Endothelial cell of hepatic sinusoid (primary cell): ENCODE results near the gene CAT.

Experiments used
- in situ Hi-C: cut with HindIII; loops from 2 replicates; pipeline ENCODE4 v1.10.0; 2017; ENCODE audit warnings: low sequenced_read_pairs

Gene CAT

GRCh38 chr11:34438529-34439507, at the start of gene CAT:
Gene CAT, plus strand, starts transcription at chr11:34438934. Its CDS starts 80 bp downstream, at chr11:34439014.
- in situ Hi-C loops, result no loop called here

GRCh38 chr11:34394771-34395300, 43.9 kb upstream of the CAT start:
- in situ Hi-C loops, result no loop called here

GRCh38 chr11:34395916-34396550, 42.7 kb upstream of the CAT start:
- in situ Hi-C loops, result no loop called here

GRCh38 chr11:34397120-34397519, 41.6 kb upstream of the CAT start:
- in situ Hi-C loops, result no loop called here

GRCh38 chr11:34397811-34398210, 40.9 kb upstream of the CAT start:
- in situ Hi-C loops, result no loop called here

- in situ Hi-C loops, result no loop called here
Observed at GRCh38 chr11:34403431-34403830, 35.3 kb upstream of the CAT start.

GRCh38 chr11:34404280-34404679, 34.5 kb upstream of the CAT start:
- in situ Hi-C loops, result no loop called here

- in situ Hi-C loops, result no loop called here
Observed at GRCh38 chr11:34405079-34405858, 33.5 kb upstream of the CAT start.

- in situ Hi-C loops, result no loop called here
Observed at GRCh38 chr11:34406413-34406812, 32.3 kb upstream of the CAT start.

- in situ Hi-C loops, result no loop called here
Observed at GRCh38 chr11:34407121-34407813, 31.5 kb upstream of the CAT start.

- in situ Hi-C loops, result no loop called here
Observed at GRCh38 chr11:34408580-34409172, 30.1 kb upstream of the CAT start.

- in situ Hi-C loops, result no loop called here
Observed at GRCh38 chr11:34411111-34411510, 27.6 kb upstream of the CAT start.

- in situ Hi-C loops, result no loop called here
Observed at GRCh38 chr11:34411791-34412190, 26.9 kb upstream of the CAT start.

GRCh38 chr11:34413263-34413662, 25.5 kb upstream of the CAT start:
- in situ Hi-C loops, result no loop called here

- in situ Hi-C loops, result no loop called here
Observed at GRCh38 chr11:34415538-34415937, 23.2 kb upstream of the CAT start.

- in situ Hi-C loops, result no loop called here
Observed at GRCh38 chr11:34416088-34416487, 22.6 kb upstream of the CAT start.

GRCh38 chr11:34416766-34417165, 22.0 kb upstream of the CAT start:
- in situ Hi-C loops, result no loop called here

GRCh38 chr11:34417202-34417601, 21.5 kb upstream of the CAT start:
- in situ Hi-C loops, result no loop called here

GRCh38 chr11:34419158-34419557, 19.6 kb upstream of the CAT start:
- in situ Hi-C loops, result no loop called here

- in situ Hi-C loops, result no loop called here
Observed at GRCh38 chr11:34423300-34423699, 15.4 kb upstream of the CAT start.
